HEK293T (cell line): ENCODE data around the gene ERLIN1.

Experiments
- CTCF ChIA-PET: fragments of 350-600 bp; formaldehyde crosslinking; extraction: SDS; loops from one replicate; lab custom pipeline; 2021; ENCODE audit warnings: antibody characterized with exemption, inconsistent platforms; lab: Yijun Ruan, JAX
- POLR2A ChIA-PET: fragments of 350-600 bp; formaldehyde crosslinking; extraction: SDS; loops from one replicate; lab custom pipeline; 2020; ENCODE audit warnings: antibody characterized with exemption, inconsistent platforms; lab: Yijun Ruan, JAX
- DNase-seq: peaks from one replicate; pipeline ENCODE4 v3.0.0; 2012; ENCODE audit warnings: mixed read lengths; ENCODE audit errors: extremely low spot score
- ARNT ChIP-seq: fragments of 450-650 bp; IDR thresholded peaks from 2 replicates; pipeline ENCODE4 v1.6.1; 2017; ENCODE audit warnings: mild to moderate bottlenecking
- BHLHE40 ChIP-seq: fragments of 450-650 bp; IDR thresholded peaks from 2 replicates; pipeline ENCODE4 v1.6.1; 2016; ENCODE audit warnings: mild to moderate bottlenecking, moderate library complexity, borderline replicate concordance
- CTBP1 ChIP-seq: fragments of 450-650 bp; IDR thresholded peaks from 2 replicates; pipeline ENCODE4 v1.6.1; 2016; ENCODE audit warnings: borderline replicate concordance
- ELF4 ChIP-seq: fragments of 450-650 bp; IDR thresholded peaks from 2 replicates; pipeline ENCODE4 v1.6.1; 2017; ENCODE audit warnings: antibody characterized with exemption
- FOXA1 ChIP-seq: fragments of 450-650 bp; IDR thresholded peaks from 2 replicates; pipeline ENCODE4 v1.6.1; 2016; ENCODE audit warnings: mild to moderate bottlenecking
- FOXK2 ChIP-seq: fragments of 450-650 bp; IDR thresholded peaks from 2 replicates; pipeline ENCODE4 v1.6.1; 2016; ENCODE audit warnings: mild to moderate bottlenecking
- FOXM1 ChIP-seq: fragments of 450-650 bp; IDR thresholded peaks from 2 replicates; pipeline ENCODE4 v1.6.1; 2017; ENCODE audit warnings: mild to moderate bottlenecking, borderline replicate concordance
- HDGF ChIP-seq: fragments of 450-650 bp; IDR thresholded peaks from 2 replicates; pipeline ENCODE4 v1.6.1; 2017; ENCODE audit warnings: antibody characterized with exemption, borderline replicate concordance
- L3MBTL2 ChIP-seq: fragments of 450-650 bp; conservative IDR thresholded peaks from 2 replicates; pipeline ENCODE4 v1.6.1; 2016; ENCODE audit warnings: mild to moderate bottlenecking
- LEF1 ChIP-seq: fragments of 450-650 bp; IDR thresholded peaks from 2 replicates; pipeline ENCODE4 v1.6.1; 2017; ENCODE audit warnings: mild to moderate bottlenecking, borderline replicate concordance
- NFRKB ChIP-seq: fragments of 450-650 bp; IDR thresholded peaks from 2 replicates; pipeline ENCODE4 v1.6.1; 2016; ENCODE audit warnings: mild to moderate bottlenecking, moderate library complexity
- PKNOX1 ChIP-seq: fragments of 450-650 bp; IDR thresholded peaks from 2 replicates; pipeline ENCODE4 v1.6.1; 2016
- SP1 ChIP-seq: fragments of 450-650 bp; IDR thresholded peaks from 2 replicates; pipeline ENCODE4 v1.6.1; 2017
- SUZ12 ChIP-seq: fragments of 450-650 bp; IDR thresholded peaks from 2 replicates; pipeline ENCODE4 v1.6.1; 2016; ENCODE audit warnings: mild to moderate bottlenecking
- TARDBP ChIP-seq: fragments of 450-650 bp; IDR thresholded peaks from 2 replicates; pipeline ENCODE4 v1.6.1; 2016
- ZNF384 ChIP-seq: fragments of 450-650 bp; IDR thresholded peaks from 2 replicates; pipeline ENCODE4 v1.6.1; 2016

The ERLIN1 gene

GRCh38 chr10:100216006-100216405 is 30.2 kb upstream of the ERLIN1 start:
- ChIA-PET CTCF (interaction anchor here (1.4 kb wide), 1 partner anchor 24 kb away, joined by 3 read pairs; no protein-coding TSS in a partner anchor), POLR2A (no interaction called here)
- no peak for DNase-seq
- TF ChIP-seq TARDBP = no peak
- no peak for TF ChIP-seq FOXA1
- no peak for TF ChIP-seq HDGF
- no peak for TF ChIP-seq ZNF384
- no peak for TF ChIP-seq BHLHE40
- TF ChIP-seq PKNOX1 = no peak
- TF ChIP-seq ELF4 = no peak
- no peak for TF ChIP-seq NFRKB

GRCh38 chr10:100209303-100209702 is 23.5 kb upstream of the ERLIN1 start:
- ChIA-PET CTCF (no interaction called here), POLR2A (no interaction called here)
- DNase-seq = no peak
- TF ChIP-seq ARNT = no peak
- no peak for TF ChIP-seq L3MBTL2
- TF ChIP-seq SUZ12 = no peak
- no peak for TF ChIP-seq TARDBP
- no peak for TF ChIP-seq FOXK2
- TF ChIP-seq CTBP1 = no peak

GRCh38 chr10:100208276-100208675 is 22.4 kb upstream of the ERLIN1 start:
- CTCF ChIA-PET = no interaction called here
- no peak for DNase-seq
- TF ChIP-seq TARDBP = no peak
- TF ChIP-seq ZNF384 = no peak
- TF ChIP-seq LEF1 = no peak
- TF ChIP-seq ARNT = no peak
- TF ChIP-seq SP1 = no peak
- no peak for TF ChIP-seq L3MBTL2
- TF ChIP-seq BHLHE40 = no peak
- TF ChIP-seq ELF4 = no peak
- no peak for TF ChIP-seq FOXK2
- no peak for TF ChIP-seq NFRKB
- no peak for TF ChIP-seq SUZ12
- TF ChIP-seq FOXM1 = no peak
- TF ChIP-seq FOXA1 = no peak
- TF ChIP-seq HDGF = no peak
- no peak for TF ChIP-seq CTBP1
- TF ChIP-seq PKNOX1 = no peak
- POLR2A ChIA-PET = no interaction called here

- ChIA-PET CTCF (interaction anchor here (0.7 kb wide), 1 partner anchor 120 kb away, joined by 5 read pairs; no protein-coding TSS in a partner anchor), POLR2A (no interaction called here)
- TF ChIP-seq NFRKB (no peak), SUZ12 (no peak), ZNF384 (no peak), BHLHE40 (no peak), LEF1 (no peak), CTBP1 (no peak), L3MBTL2 (no peak), HDGF (no peak), FOXM1 (no peak), TARDBP (no peak), FOXK2 (no peak), PKNOX1 (no peak), FOXA1 (no peak)
- DNase-seq = no peak
These were observed 18.5 kb upstream of the ERLIN1 start for GRCh38 chr10:100204370-100204769.

GRCh38 chr10:100201549-100201948 is 15.7 kb upstream of the ERLIN1 start:
- DNase-seq = no peak
- TF ChIP-seq ARNT = no peak
- no peak for TF ChIP-seq NFRKB
- TF ChIP-seq L3MBTL2 = no peak
- TF ChIP-seq FOXK2 = no peak
- TF ChIP-seq TARDBP = no peak
- no peak for TF ChIP-seq BHLHE40
- TF ChIP-seq PKNOX1 = no peak
- POLR2A ChIA-PET = no interaction called here
- CTCF ChIA-PET = no interaction called here

- TF ChIP-seq CTBP1 (no peak), LEF1 (no peak), L3MBTL2 (no peak), ZNF384 (no peak), SUZ12 (no peak), ELF4 (no peak), TARDBP (no peak), FOXK2 (no peak), FOXM1 (no peak)
- no peak for DNase-seq
- ChIA-PET CTCF (no interaction called here), POLR2A (interaction anchor here (1.9 kb wide), 1 partner anchor 9 kb away, joined by 6 read pairs; the partner anchor contains the start of gene ERLIN1)
These were observed 8.9 kb upstream of the ERLIN1 start for GRCh38 chr10:100194711-100195110.
